Measurements from ENCODE around the gene PDLIM3. TPM values are rescaled to one million over a fixed set of nuclear protein-coding genes. Genes with fewer than 3 reads are reported as not detected.

Gene PDLIM3
- total RNA-seq, 1 experiment from 2014 or later = 6.2 TPM

DNA sequence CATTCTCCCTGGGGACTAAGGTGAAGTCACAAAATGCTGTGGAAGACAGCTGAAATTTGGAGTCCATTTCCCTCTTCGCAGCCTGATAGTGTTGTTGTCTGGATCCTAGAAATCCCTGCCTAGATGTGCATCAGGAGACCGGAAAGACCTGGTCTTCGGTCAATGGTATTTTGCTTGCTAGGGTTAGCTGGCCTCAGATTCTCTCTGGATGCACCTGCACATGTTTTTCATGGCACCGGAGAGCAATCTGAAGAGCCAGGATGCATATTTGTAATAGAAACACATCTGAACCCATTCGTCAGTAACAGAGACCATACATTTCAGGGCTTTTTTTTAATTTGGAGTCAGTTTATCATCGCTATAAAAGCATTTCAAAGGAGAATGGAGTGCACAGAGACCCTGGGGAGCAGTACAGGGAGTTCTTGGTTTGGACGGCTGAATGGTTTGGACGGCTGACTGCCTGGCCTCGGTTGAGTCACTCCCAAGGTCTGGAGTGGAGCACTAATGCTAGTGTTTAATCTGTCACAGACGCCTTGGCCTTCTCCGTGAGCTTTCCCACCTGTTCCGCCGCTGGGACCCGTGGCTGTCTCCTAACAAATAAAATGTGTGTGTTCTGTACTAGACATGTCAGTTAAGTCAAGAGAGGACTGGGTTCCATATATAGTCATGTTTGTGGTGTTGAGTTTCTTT is 7.5 kb upstream of the PDLIM3 start (continued):
- TF ChIP-seq SP1 (CRISPR knock-in tag; conservative IDR thresholded peaks at IDR 0.05) (no peak), MAX (CRISPR knock-in tag; IDR thresholded peaks at IDR 0.05) (no peak), ARID4B (CRISPR knock-in tag; IDR thresholded peaks at IDR 0.05; ENCODE audit: borderline replicate concordance) (no peak)

DNA sequence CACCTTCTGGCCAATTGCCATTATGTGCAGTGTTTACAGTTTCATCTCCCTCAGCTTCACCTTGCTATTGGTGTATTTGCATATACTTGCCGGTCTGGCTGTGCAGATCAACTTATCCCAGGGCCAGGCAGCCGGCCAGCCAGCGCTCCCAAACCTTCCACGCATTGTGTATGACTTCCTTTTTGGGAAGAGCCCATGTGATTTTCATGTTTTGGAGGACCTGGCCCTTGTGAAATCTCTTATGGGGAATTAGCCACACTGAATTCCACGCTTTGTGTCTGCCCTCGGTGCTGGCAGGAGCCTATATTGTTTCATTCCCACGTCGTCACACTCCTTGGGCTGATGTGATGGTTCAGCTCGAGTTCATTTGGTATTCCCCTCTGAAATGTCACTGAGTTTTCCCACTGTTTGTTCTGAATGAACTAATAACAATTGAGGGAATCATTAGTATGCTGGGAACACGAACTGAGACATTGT is 6.0 kb upstream of the PDLIM3 start:
- Mint-ChIP-seq H3K27ac (no peak overlapping the region), H3K9me3 (no peaks in the 10 kb centered on the region), H3K36me3 (no peaks in the 10 kb centered on the region), H3K4me3 (no peak overlapping the region), H3K27me3 (ENCODE audit: low read depth) (peaks cover 7% of the 10 kb centered on the region), H3K4me1 (peaks cover 9% of the 10 kb centered on the region)
- CTCF ChIA-PET = no interaction called here
- no peak for ATAC-seq
- DNase-seq (ENCODE audit: low spot score) = no peak
- POLR2A ChIA-PET = no interaction called here
- TF ChIP-seq HMGA2 (CRISPR knock-in tag; IDR thresholded peaks at IDR 0.05) (no peak), AFF4 (CRISPR knock-in tag; IDR thresholded peaks at IDR 0.05; ENCODE audit: borderline replicate concordance) (no peak), MXD4 (CRISPR knock-in tag; IDR thresholded peaks at IDR 0.05; ENCODE audit: borderline replicate concordance) (no peak), AR (CRISPR knock-in tag; IDR thresholded peaks at IDR 0.05) (no peak), CBFB (CRISPR knock-in tag; IDR thresholded peaks at IDR 0.05; ENCODE audit: low read depth) (no peak), NR1H2 (CRISPR knock-in tag; IDR thresholded peaks at IDR 0.05) (no peak), JUN (CRISPR knock-in tag; IDR thresholded peaks at IDR 0.05) (no peak)
- TF ChIP-seq, protein P1, sequence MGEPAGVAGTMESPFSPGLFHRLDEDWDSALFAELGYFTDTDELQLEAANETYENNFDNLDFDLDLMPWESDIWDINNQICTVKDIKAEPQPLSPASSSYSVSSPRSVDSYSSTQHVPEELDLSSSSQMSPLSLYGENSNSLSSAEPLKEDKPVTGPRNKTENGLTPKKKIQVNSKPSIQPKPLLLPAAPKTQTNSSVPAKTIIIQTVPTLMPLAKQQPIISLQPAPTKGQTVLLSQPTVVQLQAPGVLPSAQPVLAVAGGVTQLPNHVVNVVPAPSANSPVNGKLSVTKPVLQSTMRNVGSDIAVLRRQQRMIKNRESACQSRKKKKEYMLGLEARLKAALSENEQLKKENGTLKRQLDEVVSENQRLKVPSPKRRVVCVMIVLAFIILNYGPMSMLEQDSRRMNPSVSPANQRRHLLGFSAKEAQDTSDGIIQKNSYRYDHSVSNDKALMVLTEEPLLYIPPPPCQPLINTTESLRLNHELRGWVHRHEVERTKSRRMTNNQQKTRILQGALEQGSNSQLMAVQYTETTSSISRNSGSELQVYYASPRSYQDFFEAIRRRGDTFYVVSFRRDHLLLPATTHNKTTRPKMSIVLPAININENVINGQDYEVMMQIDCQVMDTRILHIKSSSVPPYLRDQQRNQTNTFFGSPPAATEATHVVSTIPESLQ (CRISPR knock-in tag; IDR thresholded peaks at IDR 0.05) = no peak
- TF ChIP-seq, protein P2, sequence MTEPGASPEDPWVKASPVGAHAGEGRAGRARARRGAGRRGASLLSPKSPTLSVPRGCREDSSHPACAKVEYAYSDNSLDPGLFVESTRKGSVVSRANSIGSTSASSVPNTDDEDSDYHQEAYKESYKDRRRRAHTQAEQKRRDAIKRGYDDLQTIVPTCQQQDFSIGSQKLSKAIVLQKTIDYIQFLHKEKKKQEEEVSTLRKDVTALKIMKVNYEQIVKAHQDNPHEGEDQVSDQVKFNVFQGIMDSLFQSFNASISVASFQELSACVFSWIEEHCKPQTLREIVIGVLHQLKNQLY (CRISPR knock-in tag; IDR thresholded peaks at IDR 0.05) = no peak
- TF ChIP-seq, protein P3, sequence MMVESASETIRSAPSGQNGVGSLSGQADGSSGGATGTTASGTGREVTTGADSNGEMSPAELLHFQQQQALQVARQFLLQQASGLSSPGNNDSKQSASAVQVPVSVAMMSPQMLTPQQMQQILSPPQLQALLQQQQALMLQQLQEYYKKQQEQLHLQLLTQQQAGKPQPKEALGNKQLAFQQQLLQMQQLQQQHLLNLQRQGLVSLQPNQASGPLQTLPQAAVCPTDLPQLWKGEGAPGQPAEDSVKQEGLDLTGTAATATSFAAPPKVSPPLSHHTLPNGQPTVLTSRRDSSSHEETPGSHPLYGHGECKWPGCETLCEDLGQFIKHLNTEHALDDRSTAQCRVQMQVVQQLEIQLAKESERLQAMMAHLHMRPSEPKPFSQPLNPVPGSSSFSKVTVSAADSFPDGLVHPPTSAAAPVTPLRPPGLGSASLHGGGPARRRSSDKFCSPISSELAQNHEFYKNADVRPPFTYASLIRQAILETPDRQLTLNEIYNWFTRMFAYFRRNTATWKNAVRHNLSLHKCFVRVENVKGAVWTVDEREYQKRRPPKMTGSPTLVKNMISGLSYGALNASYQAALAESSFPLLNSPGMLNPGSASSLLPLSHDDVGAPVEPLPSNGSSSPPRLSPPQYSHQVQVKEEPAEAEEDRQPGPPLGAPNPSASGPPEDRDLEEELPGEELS (CRISPR knock-in tag; IDR thresholded peaks at IDR 0.05) = no peak
- TF ChIP-seq, protein P4, sequence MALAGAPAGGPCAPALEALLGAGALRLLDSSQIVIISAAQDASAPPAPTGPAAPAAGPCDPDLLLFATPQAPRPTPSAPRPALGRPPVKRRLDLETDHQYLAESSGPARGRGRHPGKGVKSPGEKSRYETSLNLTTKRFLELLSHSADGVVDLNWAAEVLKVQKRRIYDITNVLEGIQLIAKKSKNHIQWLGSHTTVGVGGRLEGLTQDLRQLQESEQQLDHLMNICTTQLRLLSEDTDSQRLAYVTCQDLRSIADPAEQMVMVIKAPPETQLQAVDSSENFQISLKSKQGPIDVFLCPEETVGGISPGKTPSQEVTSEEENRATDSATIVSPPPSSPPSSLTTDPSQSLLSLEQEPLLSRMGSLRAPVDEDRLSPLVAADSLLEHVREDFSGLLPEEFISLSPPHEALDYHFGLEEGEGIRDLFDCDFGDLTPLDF (CRISPR knock-in tag; IDR thresholded peaks at IDR 0.05) = no peak
- TF ChIP-seq, protein P5, sequence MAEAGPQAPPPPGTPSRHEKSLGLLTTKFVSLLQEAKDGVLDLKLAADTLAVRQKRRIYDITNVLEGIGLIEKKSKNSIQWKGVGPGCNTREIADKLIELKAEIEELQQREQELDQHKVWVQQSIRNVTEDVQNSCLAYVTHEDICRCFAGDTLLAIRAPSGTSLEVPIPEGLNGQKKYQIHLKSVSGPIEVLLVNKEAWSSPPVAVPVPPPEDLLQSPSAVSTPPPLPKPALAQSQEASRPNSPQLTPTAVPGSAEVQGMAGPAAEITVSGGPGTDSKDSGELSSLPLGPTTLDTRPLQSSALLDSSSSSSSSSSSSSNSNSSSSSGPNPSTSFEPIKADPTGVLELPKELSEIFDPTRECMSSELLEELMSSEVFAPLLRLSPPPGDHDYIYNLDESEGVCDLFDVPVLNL (CRISPR knock-in tag; IDR thresholded peaks at IDR 0.05; ENCODE audit: borderline replicate concordance, low read depth) = no peak

Measured in WTC11 (cell line).